ENCODE results near the gene RNU1-1. TPM values are rescaled to one million over a fixed set of nuclear protein-coding genes. Genes with fewer than 3 reads are reported as not detected.

RNU1-1 gene
- polyA plus RNA-seq, 3 donors = not detected

Other genes starting within 250 kb of the RNU1-1 start
- gene FBXO42, start 161.8 kb downstream of the RNU1-1 start, polyA plus RNA-seq (ENCODE audit: insufficient read length in 3 of 3) = 10 to 100 TPM; 21.8 to 25.0 (median 23.9) TPM
- 100 to 1,000 TPM in 2 of 3 donors, 10 to 100 TPM in 1; 99.9 to 121 (median 112) TPM for gene SZRD1, start 147.0 kb downstream of the RNU1-1 start, polyA plus RNA-seq (ENCODE audit: insufficient read length in 3 of 3)
- gene SPATA21, start 76.9 kb downstream of the RNU1-1 start, polyA plus RNA-seq (ENCODE audit: insufficient read length in 3 of 3) = under 1 TPM; 0.04 to 0.37 (median 0.30) TPM
- 10 to 100 TPM; 64.9 to 70.0 (median 68.9) TPM for gene NECAP2, start 73.6 kb downstream of the RNU1-1 start, polyA plus RNA-seq (ENCODE audit: insufficient read length in 3 of 3)
- gene NBPF1, start 99.3 kb upstream of the RNU1-1 start, polyA plus RNA-seq (ENCODE audit: insufficient read length in 3 of 3) = 10 to 100 TPM; 67.3 to 95.4 (median 76.8) TPM
- gene RNU1-3, start 152.7 kb upstream of the RNU1-1 start, polyA plus RNA-seq (ENCODE audit: insufficient read length in 3 of 3) = not detected
- not detected for gene RNU1-4, start 226.2 kb upstream of the RNU1-1 start, polyA plus RNA-seq (ENCODE audit: insufficient read length in 3 of 3)